Caco-2 (cell line): ENCODE results near the gene RYR2. TPM values are rescaled to one million over a fixed set of nuclear protein-coding genes. Genes with fewer than 3 reads are reported as not detected.

Source experiments
- BruUV-seq: library from RNA; stranded (reverse); fragments of 400-500 nt; replicated peaks from 2 replicates; lab custom pipeline; 2021; lab: Mats Ljungman, UMichigan
- CTCF ChIA-PET: fragments of 300-600 bp; sonication (Branson Sonifier 250); formaldehyde crosslinking; loops from one replicate; lab custom pipeline; 2022; ENCODE audit warnings: antibody characterized with exemption; lab: Charles Lee
- POLR2A ChIA-PET: fragments of 300-600 bp; sonication (Branson Sonifier 250); formaldehyde crosslinking; loops from one replicate; lab custom pipeline; 2022; ENCODE audit warnings: antibody characterized with exemption; lab: Charles Lee
- DNase-seq, 2 experiments: peaks; one replicate each; pipeline versions ENCODE4 v3.0.0 to v3.0.0-alpha.2; 2020 to 2022
- H3K27me3 ChIP-seq: replicated peaks from 2 replicates; pipeline ENCODE4 v1.6.0; 2011; ENCODE audit warnings: low read length; ENCODE audit not compliant: control insufficient read depth, insufficient read depth
- H3K36me3 ChIP-seq: 2 replicates; pipeline ENCODE4 v1.5.1; 2011; ENCODE audit warnings: low read length; ENCODE audit not compliant: control insufficient read depth, insufficient read depth
- H3K4me1 ChIP-seq: fragments of 250-450 bp; sonication (Bioruptor Pico); 2 replicates; pipeline ENCODE4 v1.5.1; 2020; ENCODE audit warnings: mild to moderate bottlenecking
- H3K4me3 ChIP-seq: 2 replicates; pipeline ENCODE4 v1.5.1; 2011; ENCODE audit warnings: low read depth, mild to moderate bottlenecking, control low read depth, low read length
- H3K9me3 ChIP-seq: fragments of 250-450 bp; sonication (Bioruptor Pico); 2 replicates; pipeline ENCODE4 v1.5.1; 2020; ENCODE audit warnings: mild to moderate bottlenecking, moderate library complexity
- H3K27ac Mint-ChIP-seq: one replicate; pipeline ENCODE4 v1.8.0; 2022; ENCODE audit warnings: mixed read lengths; ENCODE audit not compliant: unreplicated experiment
- H3K27me3 Mint-ChIP-seq: one replicate; pipeline ENCODE4 v1.8.0; 2022; ENCODE audit warnings: mixed read lengths; ENCODE audit not compliant: insufficient read depth, unreplicated experiment
- H3K36me3 Mint-ChIP-seq: one replicate; pipeline ENCODE4 v1.8.0; 2022; ENCODE audit warnings: mild to moderate bottlenecking, mixed read lengths; ENCODE audit not compliant: insufficient read depth, unreplicated experiment
- H3K4me1 Mint-ChIP-seq: one replicate; pipeline ENCODE4 v1.8.0; 2022; ENCODE audit warnings: low read depth, mixed read lengths; ENCODE audit not compliant: unreplicated experiment
- H3K4me3 Mint-ChIP-seq: one replicate; pipeline ENCODE4 v1.8.0; 2022; ENCODE audit warnings: mild to moderate bottlenecking, moderate library complexity, mixed read lengths; ENCODE audit not compliant: unreplicated experiment
- H3K9me3 Mint-ChIP-seq: one replicate; pipeline ENCODE4 v1.8.0; 2022; ENCODE audit warnings: mixed read lengths; ENCODE audit not compliant: unreplicated experiment
- intact Hi-C: fragments of 100-400 bp; cut with micrococcal nuclease; formaldehyde crosslinking; loops from one replicate; pipeline ENCODE4 v1.10.0; 2022; ENCODE audit not compliant: unreplicated experiment
- total RNA-seq: library from RNA; stranded (reverse); gene quantifications from 2 replicates; pipeline ENCODE4 v1.2.3, GENCODE V29; 2022
- TF ChIP-seq, protein P1 (sequence below), 2 experiments: fragments of 200-600 bp in 1 of 2; IDR thresholded peaks; 1 replicate in 1 of 2; 2 replicates in 1 of 2; pipeline versions ENCODE4 v1.5.1 to v1.8.0; 2011 to 2022; ENCODE audit warnings: antibody characterized with exemption in 1 of 2, control low read depth in 1 of 2, inconsistent platforms in 1 of 2, low read depth in 1 of 2, low read length in 1 of 2, mild to moderate bottlenecking in 1 of 2, moderate library complexity in 1 of 2; ENCODE audit not compliant: insufficient read depth in 1 of 2, severe bottlenecking in 1 of 2, unreplicated experiment in 1 of 2

Gene RYR2
- total RNA-seq, 1 experiment from 2014 or later: 3.4 TPM

DNA sequence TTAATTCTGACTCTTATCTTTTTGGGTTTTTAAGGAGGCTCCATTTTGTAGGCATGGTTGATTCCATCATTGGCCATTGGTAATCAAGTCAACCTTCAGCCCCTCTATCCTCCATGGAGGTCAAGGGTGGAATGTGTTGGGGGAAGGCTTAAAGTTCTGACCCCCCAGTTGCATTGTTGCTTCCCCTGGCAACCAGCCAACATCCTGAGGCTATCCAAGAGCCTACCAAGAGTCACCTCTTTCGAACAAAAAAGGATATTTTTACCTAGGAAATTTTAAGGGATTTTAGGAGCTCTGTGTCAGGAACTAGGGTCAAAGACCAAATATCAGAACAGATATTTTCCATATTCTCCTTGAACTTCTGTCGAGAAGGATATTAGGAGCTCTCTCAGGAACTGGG lies 251.8 kb downstream of the RYR2 start:
- no peaks in the 10 kb centered on the region for H3K9me3 Mint-ChIP-seq
- H3K27ac Mint-ChIP-seq: no peak overlapping the region
- BruUV-seq: no TSS peak
- H3K9me3 ChIP-seq: no peaks in the 10 kb centered on the region
- intact Hi-C loops: no loop called here
- H3K36me3 ChIP-seq: no peaks in the 10 kb centered on the region
- H3K4me1 ChIP-seq: no peaks in the 10 kb centered on the region
- peaks cover 7% of the 10 kb centered on the region for H3K27me3 Mint-ChIP-seq
- DNase-seq: no peak
- H3K4me3 Mint-ChIP-seq: no peak overlapping the region
- no peaks in the 10 kb centered on the region for H3K36me3 Mint-ChIP-seq
- H3K27me3 ChIP-seq: no peaks in the 10 kb centered on the region
- H3K4me3 ChIP-seq: no peak overlapping the region
- ChIA-PET POLR2A (no interaction called here), CTCF (no interaction called here)
- TF ChIP-seq, protein P1, sequence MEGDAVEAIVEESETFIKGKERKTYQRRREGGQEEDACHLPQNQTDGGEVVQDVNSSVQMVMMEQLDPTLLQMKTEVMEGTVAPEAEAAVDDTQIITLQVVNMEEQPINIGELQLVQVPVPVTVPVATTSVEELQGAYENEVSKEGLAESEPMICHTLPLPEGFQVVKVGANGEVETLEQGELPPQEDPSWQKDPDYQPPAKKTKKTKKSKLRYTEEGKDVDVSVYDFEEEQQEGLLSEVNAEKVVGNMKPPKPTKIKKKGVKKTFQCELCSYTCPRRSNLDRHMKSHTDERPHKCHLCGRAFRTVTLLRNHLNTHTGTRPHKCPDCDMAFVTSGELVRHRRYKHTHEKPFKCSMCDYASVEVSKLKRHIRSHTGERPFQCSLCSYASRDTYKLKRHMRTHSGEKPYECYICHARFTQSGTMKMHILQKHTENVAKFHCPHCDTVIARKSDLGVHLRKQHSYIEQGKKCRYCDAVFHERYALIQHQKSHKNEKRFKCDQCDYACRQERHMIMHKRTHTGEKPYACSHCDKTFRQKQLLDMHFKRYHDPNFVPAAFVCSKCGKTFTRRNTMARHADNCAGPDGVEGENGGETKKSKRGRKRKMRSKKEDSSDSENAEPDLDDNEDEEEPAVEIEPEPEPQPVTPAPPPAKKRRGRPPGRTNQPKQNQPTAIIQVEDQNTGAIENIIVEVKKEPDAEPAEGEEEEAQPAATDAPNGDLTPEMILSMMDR (IDR thresholded peaks at IDR 0.05; ENCODE audit: insufficient read depth in 1 of 2, low read depth in 1 of 2, low read length in 1 of 2, severe bottlenecking in 1 of 2, unreplicated experiment in 1 of 2): no peak
- H3K4me1 Mint-ChIP-seq: no peaks in the 10 kb centered on the region

DNA sequence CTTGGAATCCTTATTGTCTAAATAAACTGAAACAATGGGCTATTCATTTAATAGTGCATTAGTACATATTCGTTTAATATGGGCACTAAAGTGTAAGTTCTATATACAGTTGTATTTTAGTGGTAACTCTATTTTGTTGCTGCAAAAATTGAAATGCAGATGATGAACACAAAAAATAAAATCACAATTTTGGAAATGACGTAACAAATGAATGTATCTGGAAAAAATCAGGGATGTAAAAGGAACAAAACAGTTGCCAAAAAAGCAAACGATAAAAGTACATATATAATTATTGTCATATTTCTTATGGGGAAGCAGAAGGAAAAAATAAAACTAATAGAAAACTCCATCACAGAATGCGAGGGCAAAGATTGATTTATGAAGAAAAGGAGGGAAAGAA lies 254.9 kb downstream of the RYR2 start:
- Histone ChIP-seq H3K4me1 (no peaks in the 10 kb centered on the region), H3K4me3 (no peak overlapping the region), H3K9me3 (no peaks in the 10 kb centered on the region), H3K27me3 (no peaks in the 10 kb centered on the region), H3K36me3 (no peaks in the 10 kb centered on the region)
- ChIA-PET CTCF (no interaction called here), POLR2A (no interaction called here)
- no TSS peak for BruUV-seq
- Mint-ChIP-seq H3K4me1 (no peaks in the 10 kb centered on the region), H3K36me3 (no peaks in the 10 kb centered on the region), H3K9me3 (no peaks in the 10 kb centered on the region), H3K27ac (no peak overlapping the region), H3K27me3 (peaks cover 7% of the 10 kb centered on the region), H3K4me3 (no peak overlapping the region)
- intact Hi-C loops: no loop called here
- TF ChIP-seq, protein P1 (IDR thresholded peaks at IDR 0.05; ENCODE audit: insufficient read depth in 1 of 2, low read depth in 1 of 2, low read length in 1 of 2, severe bottlenecking in 1 of 2, unreplicated experiment in 1 of 2): no peak
- DNase-seq: no peak

DNA sequence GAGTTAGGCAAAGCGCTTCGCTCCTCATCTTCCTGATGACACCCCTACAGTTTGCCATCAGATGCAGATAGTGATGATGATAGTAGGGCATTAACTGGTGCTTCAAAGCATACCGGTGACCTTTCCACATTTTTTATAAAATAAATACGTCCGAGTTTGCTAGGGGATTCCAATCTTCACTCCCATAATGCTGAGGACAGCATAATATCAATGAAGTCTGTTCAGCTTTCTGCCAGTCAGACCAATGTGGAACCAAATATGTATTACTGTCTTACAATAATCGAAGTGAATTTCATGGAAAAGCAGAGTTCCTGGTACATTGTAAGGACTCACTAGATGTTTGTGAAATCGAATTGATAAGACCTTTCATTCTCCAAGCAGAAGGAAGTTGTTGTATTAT lies 258.7 kb downstream of the RYR2 start:
- Mint-ChIP-seq H3K4me3 (no peak overlapping the region), H3K4me1 (no peaks in the 10 kb centered on the region), H3K27ac (no peak overlapping the region), H3K36me3 (no peaks in the 10 kb centered on the region), H3K27me3 (peaks cover 4% of the 10 kb centered on the region), H3K9me3 (no peaks in the 10 kb centered on the region)
- BruUV-seq: no TSS peak
- Histone ChIP-seq H3K36me3 (no peaks in the 10 kb centered on the region), H3K9me3 (no peaks in the 10 kb centered on the region), H3K27me3 (no peaks in the 10 kb centered on the region), H3K4me1 (no peaks in the 10 kb centered on the region), H3K4me3 (no peak overlapping the region)
- TF ChIP-seq, protein P1 (IDR thresholded peaks at IDR 0.05; ENCODE audit: insufficient read depth in 1 of 2, low read depth in 1 of 2, low read length in 1 of 2, severe bottlenecking in 1 of 2, unreplicated experiment in 1 of 2): no peak
- no peak for DNase-seq
- ChIA-PET POLR2A (no interaction called here), CTCF (no interaction called here)
- intact Hi-C loops: no loop called here
